Ishikawa (cell line): Measurements from ENCODE around the gene GPR153.

Source experiments
- EGR1 ChIP-seq: IDR thresholded peaks from 2 replicates; pipeline ENCODE4 v1.6.1; 2012
- EP300 ChIP-seq: IDR thresholded peaks from 2 replicates; pipeline ENCODE4 v1.6.1; 2012; ENCODE audit warnings: borderline replicate concordance
- FOXM1 ChIP-seq: IDR thresholded peaks from 2 replicates; pipeline ENCODE4 v1.6.1; 2012; ENCODE audit warnings: low read depth, borderline replicate concordance
- MAX ChIP-seq: IDR thresholded peaks from 2 replicates; pipeline ENCODE4 v1.6.1; 2012
- NFIC ChIP-seq: IDR thresholded peaks from 2 replicates; pipeline ENCODE4 v1.6.1; 2012
- RAD21 ChIP-seq: IDR thresholded peaks from 2 replicates; pipeline ENCODE4 v1.6.1; 2012; ENCODE audit warnings: low read depth
- REST ChIP-seq: IDR thresholded peaks from 2 replicates; pipeline ENCODE4 v1.6.1; 2012; ENCODE audit warnings: low read depth, mild to moderate bottlenecking
- TAF1 ChIP-seq: IDR thresholded peaks from 2 replicates; pipeline ENCODE4 v1.6.1; 2012; ENCODE audit warnings: low read depth, mild to moderate bottlenecking
- USF1 ChIP-seq: IDR thresholded peaks from 2 replicates; pipeline ENCODE4 v1.6.1; 2012
- YY1 ChIP-seq: IDR thresholded peaks from 2 replicates; pipeline ENCODE4 v1.6.1; 2012; ENCODE audit warnings: low read depth

- TF ChIP-seq RAD21 (no peak), TAF1 (peak; percentile 29; the same call in 1 of the 2 replicates), REST (no peak), YY1 (no peak), EGR1 (peak; percentile 79), EP300 (no peak), USF1 (0 out of 2 replicates have a peak, but pooled peaks have one; percentile 9), NFIC (no peak), FOXM1 (no peak), MAX (peak; percentile 60)
Observed at GRCh38 chr1:6259491-6260362, 1.2 kb downstream of the GPR153 start.
